ENCODE results near the gene LYPD6B.

GRCh38 chr2:149219856-149220255, 181.4 kb downstream of the LYPD6B start:
- no peak for TF ChIP-seq CTCF (conservative IDR thresholded peaks at IDR 0.05; ENCODE audit: low read depth, low read length)
- TF ChIP-seq EZH2 (IDR thresholded peaks at IDR 0.05; ENCODE audit: low read length, unreplicated experiment), result no peak

All from PC-3 (cell line).